GM19240 (cell line): ENCODE data around the gene MBOAT2.
A peak's percentile ranks its signal among the peaks of the same experiment; 100 is the strongest.
"Not testable (repeated sequence)": the region's sequence is repeated elsewhere in the genome, so short reads cannot be mapped to it uniquely, and the experiment has no call there.

ENCODE experiments used
- DNase-seq: peaks from one replicate; pipeline ENCODE4 v3.0.0; 2011; ENCODE audit warnings: low spot score; ENCODE audit not compliant: insufficient read length

Gene MBOAT2

DNA sequence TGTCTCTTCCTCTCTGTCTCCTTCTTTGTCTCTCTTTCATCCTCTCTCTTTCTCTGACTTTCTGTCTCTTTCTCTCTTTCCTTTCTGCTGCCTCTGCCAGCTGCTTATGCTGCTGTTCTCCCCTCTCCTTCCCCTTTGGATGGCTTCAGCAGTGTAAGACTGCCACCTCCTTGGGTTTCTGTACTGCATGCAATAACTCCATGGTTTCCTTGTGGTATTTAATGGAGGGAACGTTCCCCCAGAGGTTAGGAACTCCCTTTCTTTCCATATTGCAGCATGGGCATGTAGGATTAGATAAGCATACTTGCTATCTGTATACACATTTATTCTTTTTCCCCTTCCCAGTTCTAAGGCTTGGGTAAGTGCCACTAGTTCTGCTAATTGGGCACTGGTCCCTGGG lies 106.3 kb downstream of the MBOAT2 start:
- not testable (repeated sequence) for DNase-seq

DNA sequence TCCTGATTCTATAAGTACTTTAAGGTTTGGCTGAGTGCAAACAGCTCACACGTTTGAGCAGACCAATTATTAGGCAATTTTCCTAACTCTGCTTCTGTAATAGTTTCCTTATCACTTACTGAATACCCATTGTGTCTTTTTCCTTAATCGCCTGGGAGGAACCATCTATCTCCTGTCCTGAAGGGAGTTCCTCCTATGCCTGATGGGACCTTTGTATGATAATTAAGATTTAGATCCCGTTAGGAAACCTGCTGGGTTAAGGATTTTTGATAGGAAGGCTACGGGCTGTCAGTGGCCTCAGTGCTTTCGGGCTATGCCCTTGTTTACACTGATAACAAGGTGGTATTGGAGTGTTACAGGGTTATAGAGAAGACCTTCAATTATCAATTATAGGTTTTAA lies 106.8 kb downstream of the MBOAT2 start:
- not testable (repeated sequence) for DNase-seq

DNA sequence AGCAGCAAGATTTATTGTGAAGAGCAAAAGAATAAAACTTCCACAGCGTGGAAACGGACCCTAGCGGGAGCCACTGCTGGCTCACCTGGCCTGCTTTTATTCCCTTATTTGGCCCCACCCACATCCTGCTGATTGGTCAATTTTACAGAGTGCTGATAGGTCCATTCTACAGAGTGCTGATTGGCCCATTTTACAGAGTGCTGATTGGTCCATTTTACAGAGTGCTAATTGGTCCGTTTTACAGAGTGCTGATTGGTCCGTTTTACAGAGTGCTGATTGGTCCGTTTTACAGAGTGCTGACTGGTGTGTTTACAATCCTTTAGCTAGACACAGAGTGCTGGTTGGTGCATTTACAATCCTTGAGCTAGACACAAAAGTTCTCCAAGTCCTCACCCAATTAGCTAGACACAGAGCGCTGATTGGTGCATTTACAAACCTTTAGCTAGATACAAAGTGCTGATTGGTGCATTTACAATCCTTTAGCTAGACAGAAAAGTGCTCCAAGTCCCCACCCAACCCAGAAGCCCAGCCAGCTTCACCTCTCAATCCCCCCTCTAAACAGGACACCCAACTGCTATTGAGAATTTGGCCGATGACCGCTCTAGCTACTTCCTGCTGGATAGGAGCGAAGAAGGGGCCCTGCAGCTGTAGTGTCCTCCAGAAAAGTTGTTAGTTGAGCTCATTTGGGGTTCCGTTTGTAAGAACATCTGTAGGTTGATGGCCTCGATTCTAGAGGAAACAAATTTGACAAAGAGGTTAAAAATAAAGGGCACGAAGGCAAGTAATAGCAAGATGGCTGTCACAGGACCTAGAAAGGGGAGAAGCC lies 108.2 kb downstream of the MBOAT2 start:
- not testable (repeated sequence) for DNase-seq

- no peak for DNase-seq
Measured at GRCh38 chr2:8893978-8894820, 109.3 kb downstream of the MBOAT2 start.

- DNase-seq: no peak
Measured at GRCh38 chr2:8893474-8893873, 110.0 kb downstream of the MBOAT2 start.

GRCh38 chr2:8892111-8892510 lies 111.4 kb downstream of the MBOAT2 start:
- DNase-seq: no peak

GRCh38 chr2:8889978-8890377 lies 113.5 kb downstream of the MBOAT2 start:
- no peak for DNase-seq

DNA sequence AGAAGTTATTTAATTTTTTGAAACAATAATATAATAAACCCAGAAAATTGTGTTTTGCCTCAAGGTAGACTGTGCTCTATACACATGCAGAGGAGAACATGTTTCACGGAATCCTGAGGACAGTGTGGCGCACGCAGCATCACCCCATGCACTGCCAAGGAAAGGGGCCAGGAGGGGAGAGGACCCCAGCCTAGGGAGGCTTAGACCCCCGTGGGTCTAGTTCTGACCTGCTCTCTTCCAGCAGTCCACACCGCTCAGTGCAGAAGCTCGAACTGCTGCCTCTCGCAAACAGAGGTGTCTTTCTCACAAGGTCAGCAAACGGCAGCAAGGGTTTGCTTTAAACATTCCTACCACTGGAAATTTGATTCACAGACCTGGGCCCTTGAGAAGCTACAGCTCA lies 114.5 kb downstream of the MBOAT2 start:
- DNase-seq: no peak

DNA sequence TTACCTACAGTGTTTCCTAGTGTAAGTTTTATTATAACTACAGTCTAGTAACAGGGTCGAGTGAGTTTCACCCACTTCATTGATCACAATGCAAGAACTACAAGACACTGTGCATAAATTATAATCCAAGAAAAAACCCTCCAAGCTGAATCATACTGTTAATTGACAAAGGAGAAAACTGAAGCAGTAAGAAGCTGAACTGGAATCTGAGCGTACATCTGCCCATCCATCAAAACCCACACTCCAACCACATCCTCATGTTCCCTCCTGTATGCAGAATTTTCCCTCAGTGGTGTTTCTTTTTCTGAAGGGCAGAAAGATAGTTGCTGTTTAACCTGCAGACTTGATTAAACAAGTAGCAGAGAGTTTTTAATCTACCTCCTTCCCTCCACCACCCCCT lies 116.6 kb downstream of the MBOAT2 start:
- DNase-seq: no peak

GRCh38 chr2:8886202-8886518 lies 117.3 kb downstream of the MBOAT2 start:
- DNase-seq: no peak

GRCh38 chr2:8885449-8886201 lies 117.9 kb downstream of the MBOAT2 start:
- no peak for DNase-seq

DNA sequence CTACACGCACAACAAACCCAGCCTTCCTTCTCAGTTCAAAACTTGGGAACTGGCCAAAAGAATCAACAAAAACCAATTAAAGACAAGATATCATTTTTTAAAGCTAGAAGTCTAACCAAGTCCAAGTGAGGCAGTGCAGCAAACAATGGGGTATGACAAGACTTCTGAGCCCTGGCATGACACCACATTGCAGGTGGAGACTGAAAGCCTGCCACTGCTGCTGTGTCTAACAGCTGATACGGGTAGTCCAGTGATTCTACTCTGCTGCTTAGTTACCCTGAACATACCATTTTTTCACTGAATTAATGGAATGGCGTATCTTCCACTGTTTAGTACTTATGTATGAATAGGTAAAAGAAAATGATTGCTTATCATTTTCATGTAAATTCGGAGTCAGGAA lies 118.7 kb downstream of the MBOAT2 start:
- DNase-seq: no peak

GRCh38 chr2:8882094-8882493 lies 121.4 kb downstream of the MBOAT2 start:
- no peak for DNase-seq

GRCh38 chr2:8877894-8878293 lies 125.6 kb downstream of the MBOAT2 start:
- DNase-seq: no peak

- no peak for DNase-seq
Measured at GRCh38 chr2:8877332-8877731, 126.2 kb downstream of the MBOAT2 start.

DNA sequence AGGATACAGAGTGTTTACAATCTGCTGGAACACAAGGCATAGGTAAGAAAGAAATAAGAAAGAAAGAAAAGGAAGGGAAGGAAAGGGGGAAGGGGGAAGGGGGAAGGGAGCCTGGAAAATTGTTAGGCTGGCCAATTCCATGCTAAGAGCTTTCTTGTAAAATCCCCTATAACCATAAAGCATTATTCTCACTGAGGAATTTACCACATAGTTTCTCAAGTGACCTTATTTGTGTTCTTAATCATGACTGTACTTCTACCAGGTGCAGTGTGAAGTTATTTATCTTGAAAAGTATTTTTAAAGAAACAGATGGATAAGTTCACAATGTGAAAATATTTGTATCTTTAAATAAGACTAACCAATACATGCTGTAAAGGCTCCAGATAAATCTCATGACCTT lies 126.9 kb downstream of the MBOAT2 start:
- no peak for DNase-seq

DNA sequence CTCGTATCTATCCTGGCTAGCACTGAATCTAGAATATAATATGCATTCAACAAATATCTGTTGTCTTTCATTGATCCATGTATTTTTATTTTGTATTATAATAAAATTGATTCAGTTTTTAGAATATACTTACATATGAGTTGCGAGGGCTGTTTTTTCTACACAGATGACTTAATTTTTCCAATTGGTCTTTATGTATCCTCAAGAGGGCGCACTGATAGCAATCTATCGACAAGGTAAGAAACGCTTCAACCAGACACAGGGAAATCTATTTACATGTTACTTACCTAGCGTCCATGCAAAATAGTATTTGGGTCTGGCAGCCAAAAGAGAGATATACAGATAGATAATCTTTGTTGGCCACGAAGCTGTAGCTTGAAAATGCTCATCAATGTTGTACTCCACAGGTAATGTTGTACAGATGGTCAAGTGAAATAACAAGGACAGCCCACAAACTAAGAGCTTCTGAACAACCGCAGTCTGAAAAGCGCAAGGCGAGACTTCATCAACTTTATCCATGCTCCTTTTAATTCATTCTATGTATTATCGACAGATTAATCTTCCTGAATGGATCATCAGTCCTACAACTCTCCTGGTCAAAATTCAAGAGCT lies 130.6 kb downstream of the MBOAT2 start:
- peak; percentile 8 for DNase-seq

GRCh38 chr2:8870441-8870840 lies 133.0 kb downstream of the MBOAT2 start:
- no peak for DNase-seq

DNA sequence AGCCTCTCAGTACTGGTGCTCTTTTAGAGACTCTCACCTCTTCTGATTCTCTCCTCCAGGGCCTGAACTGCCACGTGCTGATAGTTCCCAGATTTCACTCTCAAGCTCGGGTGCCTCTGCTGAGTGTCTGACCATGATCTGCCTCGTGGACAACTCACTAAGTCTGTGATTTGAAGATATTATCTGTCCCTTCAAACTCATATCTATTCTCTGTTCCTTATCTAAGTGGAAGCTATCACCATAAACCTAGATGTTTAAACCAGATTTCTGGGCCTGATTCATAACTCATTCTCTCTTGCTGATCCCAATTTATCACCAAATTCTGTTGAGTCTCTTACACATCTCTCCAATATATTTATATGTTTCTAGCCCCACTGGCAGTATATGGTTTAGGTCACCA lies 136.1 kb downstream of the MBOAT2 start:
- DNase-seq: no peak

- DNase-seq: no peak
Measured at GRCh38 chr2:8863331-8863953, 140.0 kb downstream of the MBOAT2 start.

GRCh38 chr2:8862230-8862629 lies 141.3 kb downstream of the MBOAT2 start:
- no peak for DNase-seq
